ENCODE data around the gene LIG3. TPM values are rescaled to one million over a fixed set of nuclear protein-coding genes. Genes with fewer than 3 reads are reported as not detected.
A peak's percentile ranks its signal among the peaks of the same experiment; 100 is the strongest.
"Not testable (repeated sequence)": the region's sequence is repeated elsewhere in the genome, so short reads cannot be mapped to it uniquely, and the experiment has no call there.

Gene LIG3
- total RNA-seq, 1 donor, result 59.6 TPM

DNA sequence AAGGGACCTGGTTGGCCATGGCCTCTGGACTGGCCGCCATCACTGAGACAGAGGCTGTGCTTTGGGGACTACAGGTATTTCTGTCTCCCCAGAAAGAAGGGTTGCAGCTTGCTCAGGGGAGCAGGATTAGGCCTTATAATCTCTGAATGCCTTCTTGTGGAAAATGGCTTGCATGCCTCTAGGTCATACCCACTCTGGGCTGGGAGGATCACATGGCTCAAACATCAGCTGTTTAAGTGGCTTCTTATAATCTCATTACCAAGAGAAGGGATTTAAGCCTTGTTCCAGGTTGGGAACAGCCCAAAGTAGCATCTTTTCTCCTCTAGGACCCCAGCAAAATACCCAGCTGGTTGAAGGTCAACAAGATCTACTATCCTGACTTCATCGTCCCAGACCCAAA is 19.1 kb downstream of the LIG3 start:
- TF ChIP-seq, protein P1, sequence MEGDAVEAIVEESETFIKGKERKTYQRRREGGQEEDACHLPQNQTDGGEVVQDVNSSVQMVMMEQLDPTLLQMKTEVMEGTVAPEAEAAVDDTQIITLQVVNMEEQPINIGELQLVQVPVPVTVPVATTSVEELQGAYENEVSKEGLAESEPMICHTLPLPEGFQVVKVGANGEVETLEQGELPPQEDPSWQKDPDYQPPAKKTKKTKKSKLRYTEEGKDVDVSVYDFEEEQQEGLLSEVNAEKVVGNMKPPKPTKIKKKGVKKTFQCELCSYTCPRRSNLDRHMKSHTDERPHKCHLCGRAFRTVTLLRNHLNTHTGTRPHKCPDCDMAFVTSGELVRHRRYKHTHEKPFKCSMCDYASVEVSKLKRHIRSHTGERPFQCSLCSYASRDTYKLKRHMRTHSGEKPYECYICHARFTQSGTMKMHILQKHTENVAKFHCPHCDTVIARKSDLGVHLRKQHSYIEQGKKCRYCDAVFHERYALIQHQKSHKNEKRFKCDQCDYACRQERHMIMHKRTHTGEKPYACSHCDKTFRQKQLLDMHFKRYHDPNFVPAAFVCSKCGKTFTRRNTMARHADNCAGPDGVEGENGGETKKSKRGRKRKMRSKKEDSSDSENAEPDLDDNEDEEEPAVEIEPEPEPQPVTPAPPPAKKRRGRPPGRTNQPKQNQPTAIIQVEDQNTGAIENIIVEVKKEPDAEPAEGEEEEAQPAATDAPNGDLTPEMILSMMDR (IDR thresholded peaks at IDR 0.05; ENCODE audit: insufficient read depth, low read depth, low read length), result no peak
- H3K4me3 ChIP-seq (ENCODE audit: low read depth, low read length), result no peak overlapping the region
- no peak for DNase-seq (ENCODE audit: low read depth)

- DNase-seq (ENCODE audit: low read depth); H3K4me3 ChIP-seq (ENCODE audit: low read depth, low read length): not testable (repeated sequence)
These were observed 20.7 kb downstream of the LIG3 start for GRCh38 chr17:35000965-35001364.

- no peak for DNase-seq (ENCODE audit: low read depth)
- H3K4me3 ChIP-seq (ENCODE audit: low read depth, low read length), result no peak overlapping the region
- TF ChIP-seq, protein P1 (IDR thresholded peaks at IDR 0.05; ENCODE audit: insufficient read depth, low read depth, low read length), result no peak
These were observed 21.2 kb downstream of the LIG3 start for GRCh38 chr17:35001549-35001948.

- TF ChIP-seq, protein P1 (IDR thresholded peaks at IDR 0.05; ENCODE audit: insufficient read depth, low read depth, low read length), result no peak
- H3K4me3 ChIP-seq (ENCODE audit: low read depth, low read length), result no peak overlapping the region
- peak; percentile 12 for DNase-seq (ENCODE audit: low read depth)
These were observed 22.7 kb downstream of the LIG3 start for GRCh38 chr17:35002876-35003551.

- TF ChIP-seq, protein P1 (IDR thresholded peaks at IDR 0.05; ENCODE audit: insufficient read depth, low read depth, low read length), result no peak
These were observed 23.5 kb downstream of the LIG3 start for GRCh38 chr17:35003778-35004177.

GRCh38 chr17:35006345-35006744 is 26.0 kb downstream of the LIG3 start:
- H3K4me3 ChIP-seq (ENCODE audit: low read depth, low read length), result no peak overlapping the region
- TF ChIP-seq, protein P1 (IDR thresholded peaks at IDR 0.05; ENCODE audit: insufficient read depth, low read depth, low read length), result no peak
- DNase-seq (ENCODE audit: low read depth), result no peak

More at GRCh38 chr17:35003778-35004177, 23.5 kb downstream of the LIG3 start:
- no peak for DNase-seq (ENCODE audit: low read depth)
- no peak overlapping the region for H3K4me3 ChIP-seq (ENCODE audit: low read depth, low read length)

DNA sequence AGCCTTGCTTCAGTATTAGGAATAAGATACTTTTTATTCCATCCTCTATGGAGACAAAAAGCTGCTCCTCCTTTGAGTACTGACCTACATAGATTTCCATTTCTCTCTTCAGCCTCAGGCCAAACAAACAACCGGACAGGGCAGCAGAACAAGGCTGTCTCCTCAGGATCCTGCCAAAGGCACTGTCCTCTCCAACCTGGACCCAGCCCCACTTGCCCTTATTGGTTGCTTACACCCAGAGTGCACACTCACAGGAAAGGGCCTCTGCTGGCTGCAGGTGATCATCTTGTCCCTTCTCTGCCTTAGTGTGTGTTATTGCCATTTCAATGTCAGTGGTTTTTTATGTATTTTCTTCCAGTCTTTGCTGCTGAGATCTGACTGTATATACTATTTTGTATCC is 26.6 kb downstream of the LIG3 start:
- H3K4me3 ChIP-seq (ENCODE audit: low read depth, low read length), result no peak overlapping the region
- TF ChIP-seq, protein P1 (IDR thresholded peaks at IDR 0.05; ENCODE audit: insufficient read depth, low read depth, low read length), result no peak
- no peak for DNase-seq (ENCODE audit: low read depth)

Data from fibroblast of villous mesenchyme (primary cell).